ENCODE data around the gene POLL.

The POLL gene

GRCh38 chr10:101567165-101568006 lies 20.7 kb downstream of the POLL start:
- Histone ChIP-seq H3K4me3 (replicated peaks; ENCODE audit: insufficient read depth, low read length) (no peak overlapping the region), H3K27me3 (ENCODE audit: insufficient read depth, poor library complexity, severe bottlenecking) (peaks cover 33% of the 10 kb centered on the region), H3K27ac (replicated peaks) (no peak overlapping the region)
- TF ChIP-seq GABPA (IDR thresholded peaks at IDR 0.05; ENCODE audit: low read depth), result no peak
- no peak for TF ChIP-seq CTCF (IDR thresholded peaks at IDR 0.05; ENCODE audit: insufficient read depth, low read length)
- TF ChIP-seq POLR2AphosphoS5 (IDR thresholded peaks at IDR 0.05; ENCODE audit: low read depth), result no peak
- no peak for TF ChIP-seq SPI1 (IDR thresholded peaks at IDR 0.05; ENCODE audit: borderline replicate concordance, low read depth)
- TF ChIP-seq REST (IDR thresholded peaks at IDR 0.05; ENCODE audit: insufficient replicate concordance, low read depth), result no peak
- no peak for DNase-seq (ENCODE audit: low read depth in 1 of 2, low spot score in 1 of 2)

DNA sequence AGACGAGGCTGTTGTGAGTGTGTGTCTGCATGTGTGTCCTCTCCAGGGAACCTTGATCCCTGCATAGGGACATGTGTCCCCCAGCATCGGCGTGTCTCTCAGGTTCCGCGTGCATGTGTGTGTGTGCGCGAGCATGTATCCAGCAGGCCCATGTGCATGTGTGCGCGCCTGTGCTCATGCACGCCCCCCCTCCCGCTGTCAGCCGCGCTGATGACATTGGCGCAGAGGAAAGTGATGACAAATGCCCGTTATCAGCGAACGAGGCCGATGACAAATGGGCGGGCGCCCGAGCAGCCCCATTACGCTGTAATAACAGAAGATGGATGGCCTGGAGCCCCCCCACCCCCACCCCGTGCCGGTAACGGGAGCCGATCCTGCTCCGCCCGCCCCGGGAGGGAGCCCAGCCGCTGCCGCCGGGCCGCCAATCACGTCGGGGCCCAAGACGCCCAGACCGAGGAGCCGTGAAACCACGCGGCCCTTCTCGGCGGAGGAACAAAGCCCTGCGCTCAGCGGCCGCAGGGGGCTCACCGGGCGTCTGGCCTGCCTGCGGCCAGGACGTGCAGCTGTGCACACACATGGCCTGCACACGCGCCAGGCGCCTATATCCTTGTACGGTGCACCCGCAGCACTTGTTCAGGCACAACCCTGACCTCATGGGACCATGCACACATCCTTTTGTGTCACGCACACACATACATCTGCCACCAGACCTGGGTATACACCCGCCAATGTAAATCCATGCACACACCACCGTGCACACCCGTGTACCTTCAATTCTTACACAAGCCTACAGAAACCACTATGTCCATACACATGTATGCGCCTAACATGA lies 21.5 kb downstream of the POLL start:
- Histone ChIP-seq H3K27me3 (ENCODE audit: insufficient read depth, poor library complexity, severe bottlenecking) (peaks cover 33% of the 10 kb centered on the region), H3K27ac (replicated peaks) (no peak overlapping the region), H3K4me3 (replicated peaks; ENCODE audit: insufficient read depth, low read length) (no peak overlapping the region)
- no peak for DNase-seq (ENCODE audit: low read depth in 1 of 2, low spot score in 1 of 2)
- TF ChIP-seq GABPA (IDR thresholded peaks at IDR 0.05; ENCODE audit: low read depth) (no peak), POLR2AphosphoS5 (IDR thresholded peaks at IDR 0.05; ENCODE audit: low read depth) (no peak), REST (IDR thresholded peaks at IDR 0.05; ENCODE audit: insufficient replicate concordance, low read depth) (no peak), SPI1 (IDR thresholded peaks at IDR 0.05; ENCODE audit: borderline replicate concordance, low read depth) (no peak), CTCF (IDR thresholded peaks at IDR 0.05; ENCODE audit: insufficient read depth, low read length) (no peak)

DNA sequence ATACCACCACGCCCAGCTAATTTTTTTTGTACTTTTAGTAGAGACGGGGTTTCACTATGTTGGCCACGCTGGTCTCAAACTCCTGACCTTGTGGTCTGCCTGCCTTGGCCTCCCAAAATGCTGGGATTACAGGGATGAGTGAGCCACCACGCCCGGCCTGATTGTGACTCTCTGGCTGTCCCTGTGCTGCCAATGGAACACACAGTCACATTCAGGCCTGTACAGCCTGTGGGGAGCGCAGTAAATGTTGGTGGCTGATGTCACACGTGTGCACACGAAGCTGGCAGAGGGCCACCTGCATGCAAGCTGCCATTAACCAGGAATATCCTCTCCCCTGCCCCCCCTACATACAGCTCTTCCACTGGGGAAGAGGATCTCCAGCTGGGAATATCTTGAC lies 22.1 kb downstream of the POLL start:
- DNase-seq (ENCODE audit: low read depth in 1 of 2, low spot score in 1 of 2), result no peak
- TF ChIP-seq REST (IDR thresholded peaks at IDR 0.05; ENCODE audit: insufficient replicate concordance, low read depth) (no peak), CTCF (IDR thresholded peaks at IDR 0.05; ENCODE audit: insufficient read depth, low read length) (no peak)
- Histone ChIP-seq H3K27ac (replicated peaks) (no peak overlapping the region), H3K27me3 (ENCODE audit: insufficient read depth, poor library complexity, severe bottlenecking) (peaks cover 33% of the 10 kb centered on the region), H3K4me3 (replicated peaks; ENCODE audit: insufficient read depth, low read length) (no peak overlapping the region)
